Caco-2 (cell line): ENCODE results near the gene ZDHHC7. TPM values are rescaled to one million over a fixed set of nuclear protein-coding genes. Genes with fewer than 3 reads are reported as not detected.

Experiments used
- BruUV-seq: library from RNA; stranded (reverse); fragments of 400-500 nt; replicated peaks from 2 replicates; lab custom pipeline; 2021; lab: Mats Ljungman, UMichigan
- CTCF ChIA-PET: fragments of 300-600 bp; sonication (Branson Sonifier 250); formaldehyde crosslinking; loops from one replicate; lab custom pipeline; 2022; ENCODE audit warnings: antibody characterized with exemption; lab: Charles Lee
- POLR2A ChIA-PET: fragments of 300-600 bp; sonication (Branson Sonifier 250); formaldehyde crosslinking; loops from one replicate; lab custom pipeline; 2022; ENCODE audit warnings: antibody characterized with exemption; lab: Charles Lee
- DNase-seq, 2 experiments: peaks; one replicate each; pipeline versions ENCODE4 v3.0.0 to v3.0.0-alpha.2; 2020 to 2022
- H3K27me3 ChIP-seq: replicated peaks from 2 replicates; pipeline ENCODE4 v1.6.0; 2011; ENCODE audit warnings: low read length; ENCODE audit not compliant: control insufficient read depth, insufficient read depth
- H3K36me3 ChIP-seq: 2 replicates; pipeline ENCODE4 v1.5.1; 2011; ENCODE audit warnings: low read length; ENCODE audit not compliant: control insufficient read depth, insufficient read depth
- H3K4me1 ChIP-seq: fragments of 250-450 bp; sonication (Bioruptor Pico); 2 replicates; pipeline ENCODE4 v1.5.1; 2020; ENCODE audit warnings: mild to moderate bottlenecking
- H3K4me3 ChIP-seq: 2 replicates; pipeline ENCODE4 v1.5.1; 2011; ENCODE audit warnings: low read depth, mild to moderate bottlenecking, control low read depth, low read length
- H3K9me3 ChIP-seq: fragments of 250-450 bp; sonication (Bioruptor Pico); 2 replicates; pipeline ENCODE4 v1.5.1; 2020; ENCODE audit warnings: mild to moderate bottlenecking, moderate library complexity
- H3K27ac Mint-ChIP-seq: one replicate; pipeline ENCODE4 v1.8.0; 2022; ENCODE audit warnings: mixed read lengths; ENCODE audit not compliant: unreplicated experiment
- H3K27me3 Mint-ChIP-seq: one replicate; pipeline ENCODE4 v1.8.0; 2022; ENCODE audit warnings: mixed read lengths; ENCODE audit not compliant: insufficient read depth, unreplicated experiment
- H3K36me3 Mint-ChIP-seq: one replicate; pipeline ENCODE4 v1.8.0; 2022; ENCODE audit warnings: mild to moderate bottlenecking, mixed read lengths; ENCODE audit not compliant: insufficient read depth, unreplicated experiment
- H3K4me1 Mint-ChIP-seq: one replicate; pipeline ENCODE4 v1.8.0; 2022; ENCODE audit warnings: low read depth, mixed read lengths; ENCODE audit not compliant: unreplicated experiment
- H3K4me3 Mint-ChIP-seq: one replicate; pipeline ENCODE4 v1.8.0; 2022; ENCODE audit warnings: mild to moderate bottlenecking, moderate library complexity, mixed read lengths; ENCODE audit not compliant: unreplicated experiment
- H3K9me3 Mint-ChIP-seq: one replicate; pipeline ENCODE4 v1.8.0; 2022; ENCODE audit warnings: mixed read lengths; ENCODE audit not compliant: unreplicated experiment
- intact Hi-C: fragments of 100-400 bp; cut with micrococcal nuclease; formaldehyde crosslinking; loops from one replicate; pipeline ENCODE4 v1.10.0; 2022; ENCODE audit not compliant: unreplicated experiment
- total RNA-seq: library from RNA; stranded (reverse); gene quantifications from 2 replicates; pipeline ENCODE4 v1.2.3, GENCODE V29; 2022
- TF ChIP-seq, protein P1 (sequence below), 2 experiments: fragments of 200-600 bp in 1 of 2; IDR thresholded peaks; 1 replicate in 1 of 2; 2 replicates in 1 of 2; pipeline versions ENCODE4 v1.5.1 to v1.8.0; 2011 to 2022; ENCODE audit warnings: antibody characterized with exemption in 1 of 2, control low read depth in 1 of 2, inconsistent platforms in 1 of 2, low read depth in 1 of 2, low read length in 1 of 2, mild to moderate bottlenecking in 1 of 2, moderate library complexity in 1 of 2; ENCODE audit not compliant: insufficient read depth in 1 of 2, severe bottlenecking in 1 of 2, unreplicated experiment in 1 of 2

ZDHHC7 gene
- total RNA-seq, 1 experiment from 2014 or later: 85.7 TPM

GRCh38 chr16:84937196-84938005 is 73.9 kb downstream of the ZDHHC7 start:
- Mint-ChIP-seq H3K4me1 (no peaks in the 10 kb centered on the region), H3K9me3 (no peaks in the 10 kb centered on the region), H3K27me3 (no peaks in the 10 kb centered on the region), H3K27ac (no peak overlapping the region), H3K4me3 (no peak overlapping the region), H3K36me3 (no peaks in the 10 kb centered on the region)
- Histone ChIP-seq H3K36me3 (no peaks in the 10 kb centered on the region), H3K27me3 (no peaks in the 10 kb centered on the region), H3K4me1 (no peaks in the 10 kb centered on the region), H3K9me3 (no peaks in the 10 kb centered on the region), H3K4me3 (no peak overlapping the region)
- no peak for DNase-seq
- ChIA-PET POLR2A (no interaction called here), CTCF (no interaction called here)
- TF ChIP-seq, protein P1, sequence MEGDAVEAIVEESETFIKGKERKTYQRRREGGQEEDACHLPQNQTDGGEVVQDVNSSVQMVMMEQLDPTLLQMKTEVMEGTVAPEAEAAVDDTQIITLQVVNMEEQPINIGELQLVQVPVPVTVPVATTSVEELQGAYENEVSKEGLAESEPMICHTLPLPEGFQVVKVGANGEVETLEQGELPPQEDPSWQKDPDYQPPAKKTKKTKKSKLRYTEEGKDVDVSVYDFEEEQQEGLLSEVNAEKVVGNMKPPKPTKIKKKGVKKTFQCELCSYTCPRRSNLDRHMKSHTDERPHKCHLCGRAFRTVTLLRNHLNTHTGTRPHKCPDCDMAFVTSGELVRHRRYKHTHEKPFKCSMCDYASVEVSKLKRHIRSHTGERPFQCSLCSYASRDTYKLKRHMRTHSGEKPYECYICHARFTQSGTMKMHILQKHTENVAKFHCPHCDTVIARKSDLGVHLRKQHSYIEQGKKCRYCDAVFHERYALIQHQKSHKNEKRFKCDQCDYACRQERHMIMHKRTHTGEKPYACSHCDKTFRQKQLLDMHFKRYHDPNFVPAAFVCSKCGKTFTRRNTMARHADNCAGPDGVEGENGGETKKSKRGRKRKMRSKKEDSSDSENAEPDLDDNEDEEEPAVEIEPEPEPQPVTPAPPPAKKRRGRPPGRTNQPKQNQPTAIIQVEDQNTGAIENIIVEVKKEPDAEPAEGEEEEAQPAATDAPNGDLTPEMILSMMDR (IDR thresholded peaks at IDR 0.05; ENCODE audit: insufficient read depth in 1 of 2, low read depth in 1 of 2, low read length in 1 of 2, severe bottlenecking in 1 of 2, unreplicated experiment in 1 of 2): no peak
- no TSS peak for BruUV-seq
- intact Hi-C loops: no loop called here

DNA sequence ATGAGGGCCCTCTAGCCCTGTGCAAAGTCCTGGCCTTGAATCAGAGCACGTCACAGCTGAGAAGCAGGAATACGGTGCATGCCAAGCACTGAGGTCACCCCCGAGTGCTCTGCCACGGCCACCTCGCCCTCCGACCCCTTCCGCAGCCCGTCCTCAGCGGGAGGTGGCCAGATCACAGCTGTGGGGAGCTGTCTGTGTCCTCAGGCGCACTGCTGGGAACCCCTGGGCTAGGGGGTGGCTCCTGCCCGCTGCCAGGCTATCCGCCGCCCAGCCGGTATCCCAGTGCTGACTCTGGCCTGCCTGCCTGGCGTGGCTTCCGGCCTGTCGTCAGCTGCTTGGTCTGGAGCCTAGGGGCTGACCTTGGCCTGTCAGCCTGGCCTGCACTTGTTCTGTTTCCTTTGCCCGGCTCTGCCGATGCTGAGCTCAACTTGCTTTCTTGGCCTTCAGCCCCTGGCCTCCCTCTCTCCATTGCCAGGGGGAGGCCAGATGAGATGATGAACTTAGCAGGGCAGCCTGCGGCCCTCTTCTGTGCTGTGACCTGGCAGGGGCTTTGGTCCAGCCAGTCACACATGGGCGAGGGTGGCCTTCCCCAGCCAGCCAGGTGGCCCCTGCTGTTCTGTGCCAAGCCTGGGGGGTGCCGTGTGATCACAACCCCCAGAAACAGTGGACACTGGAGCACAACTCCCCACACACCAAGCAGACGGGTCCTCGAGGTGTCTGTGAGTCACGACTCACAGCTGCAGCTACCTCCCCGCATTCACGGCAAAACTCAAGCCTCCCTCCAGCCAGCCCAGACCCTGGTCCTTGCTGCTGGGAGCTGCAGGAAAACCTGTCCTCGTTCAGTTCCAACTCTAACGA is 77.3 kb downstream of the ZDHHC7 start:
- no peaks in the 10 kb centered on the region for H3K9me3 Mint-ChIP-seq
- no peaks in the 10 kb centered on the region for H3K27me3 Mint-ChIP-seq
- ChIA-PET POLR2A (no interaction called here), CTCF (interaction anchor here (0.6 kb wide), 1 partner anchor 623 kb away, joined by 6 read pairs; no protein-coding TSS in a partner anchor)
- Histone ChIP-seq H3K4me1 (no peaks in the 10 kb centered on the region), H3K27me3 (no peaks in the 10 kb centered on the region), H3K36me3 (no peaks in the 10 kb centered on the region), H3K9me3 (no peaks in the 10 kb centered on the region; the same call in 1 of the 2 replicates), H3K4me3 (no peak overlapping the region)
- no peak for DNase-seq
- H3K36me3 Mint-ChIP-seq: no peaks in the 10 kb centered on the region
- no peak overlapping the region for H3K27ac Mint-ChIP-seq
- no peaks in the 10 kb centered on the region for H3K4me1 Mint-ChIP-seq
- H3K4me3 Mint-ChIP-seq: no peak overlapping the region
- TF ChIP-seq, protein P1 (IDR thresholded peaks at IDR 0.05; ENCODE audit: insufficient read depth in 1 of 2, low read depth in 1 of 2, low read length in 1 of 2, severe bottlenecking in 1 of 2, unreplicated experiment in 1 of 2): no peak
- BruUV-seq: no TSS peak
- intact Hi-C loops: no loop called here

DNA sequence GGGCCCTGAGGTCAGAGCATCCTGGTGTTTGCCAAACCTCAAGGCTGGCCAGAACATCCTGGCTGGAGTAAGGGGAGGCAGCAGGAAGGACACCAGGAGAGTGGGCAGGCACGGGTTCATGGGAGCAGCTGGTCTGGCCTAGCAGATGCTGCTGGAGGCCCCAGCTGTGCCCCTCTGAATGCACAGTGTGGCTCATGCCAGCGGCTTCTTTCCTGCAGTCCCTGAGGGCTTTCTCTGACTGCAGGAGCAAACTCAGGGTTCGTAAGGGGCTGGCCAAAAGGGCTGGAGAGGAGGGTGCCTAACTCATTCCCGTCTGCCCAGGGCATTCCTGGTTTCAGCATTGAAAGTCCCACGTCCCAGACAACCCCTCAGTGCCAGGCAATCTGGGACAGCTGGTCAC is 78.7 kb downstream of the ZDHHC7 start:
- no peak overlapping the region for H3K4me3 Mint-ChIP-seq

More for the DNA sequence above, 78.7 kb downstream of the ZDHHC7 start:
- Histone ChIP-seq H3K36me3 (no peaks in the 10 kb centered on the region), H3K27me3 (no peaks in the 10 kb centered on the region), H3K4me1 (no peaks in the 10 kb centered on the region), H3K9me3 (no peaks in the 10 kb centered on the region; the same call in 1 of the 2 replicates), H3K4me3 (no peak overlapping the region)
- Mint-ChIP-seq H3K36me3 (no peaks in the 10 kb centered on the region), H3K4me1 (no peaks in the 10 kb centered on the region), H3K27ac (no peak overlapping the region), H3K9me3 (no peaks in the 10 kb centered on the region), H3K27me3 (no peaks in the 10 kb centered on the region)
- BruUV-seq: no TSS peak
- POLR2A ChIA-PET: no interaction called here
- TF ChIP-seq, protein P1 (IDR thresholded peaks at IDR 0.05; ENCODE audit: insufficient read depth in 1 of 2, low read depth in 1 of 2, low read length in 1 of 2, severe bottlenecking in 1 of 2, unreplicated experiment in 1 of 2): no peak
- intact Hi-C loops: no loop called here
- no peak for DNase-seq
- CTCF ChIA-PET: interaction anchor here (1.9 kb wide), 1 partner anchor 20 kb away, joined by 12 read pairs; no protein-coding TSS in a partner anchor
